GM23338 (cell line): ENCODE results near the gene IRAK1BP1. TPM values are rescaled to one million over a fixed set of nuclear protein-coding genes. Genes with fewer than 3 reads are reported as not detected.
"Not testable (repeated sequence)": the region's sequence is repeated elsewhere in the genome, so short reads cannot be mapped to it uniquely, and the experiment has no call there.

Experiments
- ATAC-seq: fragments of 200-7000 bp; cut with Tn5 transposase; 3 replicates; pipeline ENCODE4 v1.9.1; 2020
- DNase-seq: peaks from one replicate; pipeline ENCODE4 v3.0.0-alpha.2; 2015; ENCODE audit warnings: low spot score
- H2AFZ ChIP-seq: fragments of 200-600 bp; sonication (generic); 2 replicates; pipeline ENCODE4 v1.8.0; 2016; ENCODE audit warnings: antibody characterized with exemption, mild to moderate bottlenecking, moderate library complexity
- H3F3A ChIP-seq: fragments of 200-600 bp; sonication (generic); replicated peaks from 2 replicates; pipeline ENCODE4 v1.8.0; 2017; ENCODE audit warnings: antibody characterized with exemption, mixed run types, low read depth
- H3K27ac ChIP-seq: fragments of 200-600 bp; sonication (generic); 2 replicates; pipeline ENCODE4 v1.6.1; 2016; ENCODE audit warnings: low read depth
- H3K27me3 ChIP-seq: fragments of 200-600 bp; sonication (generic); 2 replicates; pipeline ENCODE4 v1.8.0; 2016; ENCODE audit warnings: mild to moderate bottlenecking, mixed run types, moderate library complexity; ENCODE audit not compliant: insufficient read depth
- H3K36me3 ChIP-seq: fragments of 200-600 bp; sonication (generic); 2 replicates; pipeline ENCODE4 v1.8.0; 2016; ENCODE audit warnings: mild to moderate bottlenecking; ENCODE audit not compliant: insufficient read depth
- H3K4me1 ChIP-seq: fragments of 200-600 bp; sonication (generic); 2 replicates; pipeline ENCODE4 v1.8.0; 2016; ENCODE audit warnings: mild to moderate bottlenecking, moderate library complexity; ENCODE audit not compliant: insufficient read depth
- H3K4me2 ChIP-seq: fragments of 200-600 bp; sonication (generic); 2 replicates; pipeline ENCODE4 v1.7.1; 2017; ENCODE audit warnings: mixed run types
- H3K4me3 ChIP-seq: fragments of 200-600 bp; sonication (generic); 2 replicates; pipeline ENCODE4 v1.6.1; 2016; ENCODE audit warnings: mixed run types
- H3K79me2 ChIP-seq: fragments of 200-600 bp; sonication (generic); replicated peaks from 2 replicates; pipeline ENCODE4 v1.8.0; 2017; ENCODE audit warnings: mild to moderate bottlenecking; ENCODE audit not compliant: insufficient read depth
- H3K9me2 ChIP-seq: fragments of 200-600 bp; sonication (generic); 2 replicates; pipeline ENCODE4 v1.8.0; 2017; ENCODE audit not compliant: insufficient read depth
- H4K20me1 ChIP-seq: fragments of 200-600 bp; sonication (generic); replicated peaks from 2 replicates; pipeline ENCODE4 v1.8.0; 2017; ENCODE audit warnings: mild to moderate bottlenecking; ENCODE audit not compliant: insufficient read depth
- H3K27ac Mint-ChIP-seq: 2 replicates; pipeline ENCODE4 v1.8.0; 2020; ENCODE audit warnings: inconsistent platforms, mild to moderate bottlenecking, moderate library complexity, mixed read lengths
- H3K27me3 Mint-ChIP-seq: 3 replicates; pipeline ENCODE4 v1.8.0; 2022; ENCODE audit warnings: low read depth, mild to moderate bottlenecking, moderate library complexity, mixed read lengths, inconsistent platforms; ENCODE audit not compliant: insufficient read depth, poor library complexity
- H3K36me3 Mint-ChIP-seq: 3 replicates; pipeline ENCODE4 v1.8.0; 2021; ENCODE audit warnings: low read depth, mild to moderate bottlenecking, inconsistent platforms, moderate library complexity, mixed read lengths
- H3K4me1 Mint-ChIP-seq: 3 replicates; pipeline ENCODE4 v1.8.0; 2020; ENCODE audit warnings: mild to moderate bottlenecking, inconsistent platforms, mixed read lengths
- H3K4me3 Mint-ChIP-seq: 3 replicates; pipeline ENCODE4 v1.8.0; 2021; ENCODE audit warnings: moderate library complexity, mild to moderate bottlenecking, inconsistent platforms, mixed read lengths
- H3K9me3 Mint-ChIP-seq: 3 replicates; pipeline ENCODE4 v1.8.0; 2020; ENCODE audit warnings: moderate library complexity, mild to moderate bottlenecking, inconsistent platforms, mixed read lengths
- CREB1 ChIP-seq: fragments of 250-450 bp; sonication (Bioruptor Pico); IDR thresholded peaks from 2 replicates; pipeline ENCODE4 v1.5.0; 2020; ENCODE audit warnings: low read depth, mild to moderate bottlenecking, moderate library complexity
- ETS1 ChIP-seq: IDR thresholded peaks from 2 replicates; pipeline ENCODE4 v1.6.1; 2016; ENCODE audit warnings: antibody characterized with exemption
- EZH2 ChIP-seq: fragments of 200-600 bp; sonication (generic); IDR thresholded peaks from one replicate; pipeline ENCODE4 v1.8.0; 2017; ENCODE audit warnings: antibody characterized with exemption, mild to moderate bottlenecking, low read depth; ENCODE audit not compliant: unreplicated experiment
- EZH2phosphoT487 ChIP-seq: fragments of 200-600 bp; sonication (generic); IDR thresholded peaks from one replicate; pipeline ENCODE4 v1.8.1; 2018; ENCODE audit warnings: antibody characterized with exemption; ENCODE audit not compliant: unreplicated experiment
- JUNB ChIP-seq: IDR thresholded peaks from one replicate; pipeline ENCODE4 v1.6.1; 2016; ENCODE audit warnings: antibody characterized with exemption; ENCODE audit not compliant: unreplicated experiment
- NANOG ChIP-seq: IDR thresholded peaks from 2 replicates; pipeline ENCODE4 v1.6.1; 2016; ENCODE audit warnings: antibody characterized with exemption, borderline replicate concordance
- POLR2AphosphoS5 ChIP-seq: IDR thresholded peaks from 2 replicates; pipeline ENCODE4 v1.6.1; 2016; ENCODE audit warnings: antibody characterized with exemption, low read depth
- REST ChIP-seq: IDR thresholded peaks from one replicate; pipeline ENCODE4 v1.6.1; 2018; ENCODE audit warnings: antibody characterized with exemption; ENCODE audit not compliant: unreplicated experiment
- STAT1 ChIP-seq: IDR thresholded peaks from one replicate; pipeline ENCODE4 v1.6.1; 2016; ENCODE audit warnings: antibody characterized with exemption; ENCODE audit not compliant: unreplicated experiment
- ZNF114 ChIP-seq: fragments of 250-450 bp; sonication (Bioruptor Pico); IDR thresholded peaks from 2 replicates; pipeline ENCODE4 v1.5.0; 2020; ENCODE audit warnings: mild to moderate bottlenecking, moderate library complexity
- ZNF331 ChIP-seq: fragments of 250-450 bp; sonication (Bioruptor Pico); IDR thresholded peaks from 2 replicates; pipeline ENCODE4 v1.5.0; 2020; ENCODE audit warnings: low read depth, mild to moderate bottlenecking, moderate library complexity
- ZNF462 ChIP-seq: fragments of 250-450 bp; sonication (Bioruptor Pico); IDR thresholded peaks from 2 replicates; pipeline ENCODE4 v1.5.0; 2020; ENCODE audit warnings: mild to moderate bottlenecking, moderate library complexity
- polyA plus RNA-seq: library from polyadenylated mRNA; unstranded; fragments of >200 nt; fragmentation: Nextera tagmentation; extraction: Ambion mirVana; gene quantifications from 2 replicates; pipeline ENCODE4 v1.2.1, GENCODE V29; 2016
- total RNA-seq: library from RNA; depleted of rRNA; stranded (reverse); fragments of >200 nt; shearing (Covaris generic); gene quantifications from 2 replicates; pipeline ENCODE4 v1.2.3, GENCODE V29; 2014

IRAK1BP1 gene
- total and polyA plus RNA-seq, 2 experiments from 2014 or later: 12.8 to 13.5 TPM

GRCh38 chr6:78858339-78858938, 8.9 kb upstream of the IRAK1BP1 start:
- not testable (repeated sequence) for H3K27ac Mint-ChIP-seq
- H3K27me3 Mint-ChIP-seq: peaks cover 14% of the 10 kb centered on the region

GRCh38 chr6:78861509-78861908, 5.8 kb upstream of the IRAK1BP1 start:
- Histone ChIP-seq H3F3A (no peaks in the 10 kb centered on the region), H3K9me2 (no peaks in the 10 kb centered on the region), H3K4me2 (no peak overlapping the region), H3K4me1 (no peaks in the 10 kb centered on the region), H3K36me3 (peaks cover 4% of the 10 kb centered on the region; the same call in 1 of the 2 replicates), H3K4me3 (no peak overlapping the region), H2AFZ (no peak overlapping the region), H3K27ac (no peak overlapping the region), H4K20me1 (no peaks in the 10 kb centered on the region), H3K27me3 (no peaks in the 10 kb centered on the region), H3K79me2 (no peaks in the 10 kb centered on the region)
- DNase-seq: no peak
- Mint-ChIP-seq H3K27me3 (peaks cover 8% of the 10 kb centered on the region), H3K36me3 (peaks cover 19% of the 10 kb centered on the region), H3K4me3 (no peak overlapping the region), H3K9me3 (peaks cover 21% of the 10 kb centered on the region), H3K4me1 (peaks cover 3% of the 10 kb centered on the region; the same call in 1 of the 3 replicates), H3K27ac (no peak overlapping the region)
- no peak for ATAC-seq
- no peak for TF ChIP-seq REST
- no peak for TF ChIP-seq EZH2
- no peak for TF ChIP-seq NANOG
- no peak for TF ChIP-seq JUNB
- no peak for TF ChIP-seq ETS1
- TF ChIP-seq POLR2AphosphoS5: no peak
- no peak for TF ChIP-seq ZNF114
- TF ChIP-seq EZH2phosphoT487: no peak
- TF ChIP-seq ZNF331: no peak
- TF ChIP-seq ZNF462 (CRISPR knock-in tag): no peak
- no peak for TF ChIP-seq STAT1
- TF ChIP-seq CREB1: no peak

More at GRCh38 chr6:78858339-78858938, 8.9 kb upstream of the IRAK1BP1 start:
- H3K4me2 ChIP-seq, H3K4me1 ChIP-seq, H3F3A ChIP-seq, H3K4me3 ChIP-seq, H4K20me1 ChIP-seq, H3K36me3 ChIP-seq, H2AFZ ChIP-seq, H3K79me2 ChIP-seq, H3K27ac ChIP-seq, H3K27me3 ChIP-seq, H3K4me1 Mint-ChIP-seq, H3K4me3 Mint-ChIP-seq, DNase-seq, H3K9me2 ChIP-seq, ATAC-seq: not testable (repeated sequence)
- Mint-ChIP-seq H3K36me3 (peaks cover 19% of the 10 kb centered on the region), H3K9me3 (peaks cover 26% of the 10 kb centered on the region)
